Measurements from ENCODE around the gene SLC25A38.
A peak's percentile ranks its signal among the peaks of the same experiment; 100 is the strongest.
"Not testable (repeated sequence)": the region's sequence is repeated elsewhere in the genome, so short reads cannot be mapped to it uniquely, and the experiment has no call there.

Gene SLC25A38

GRCh38 chr3:39414421-39414907 lies 31.3 kb downstream of the SLC25A38 start:
- Histone ChIP-seq H3F3A (ENCODE audit: control insufficient read depth, insufficient read depth) (peaks cover 67% of the 10 kb centered on the region), H3K27me3 (ENCODE audit: control insufficient read depth, low read length) (peaks cover 3% of the 10 kb centered on the region; the same call in 1 of the 2 replicates), H3K4me2 (ENCODE audit: low read length) (no peak overlapping the region), H3K79me2 (ENCODE audit: control insufficient read depth, low read length) (peaks cover 11% of the 10 kb centered on the region), H3K4me1 (ENCODE audit: control insufficient read depth, low read length) (peaks cover 14% of the 10 kb centered on the region), H3K9me2 (replicated peaks; ENCODE audit: control insufficient read depth, low read length) (no peaks in the 10 kb centered on the region), H3K36me3 (ENCODE audit: control insufficient read depth, low read length) (peaks cover 52% of the 10 kb centered on the region), H3K27ac (ENCODE audit: low read depth, low read length) (0 out of 2 replicates have a peak overlapping the region, but pooled peaks have one; percentile 1), H4K20me1 (ENCODE audit: control insufficient read depth, insufficient read depth, low read depth, low read length) (peaks cover 18% of the 10 kb centered on the region), H3K9me3 (ENCODE audit: control insufficient read depth, insufficient read depth, low read length) (no peaks in the 10 kb centered on the region), H3K4me3 (ENCODE audit: low read length) (no peak overlapping the region)
- TF ChIP-seq CTCF (IDR thresholded peaks at IDR 0.05; ENCODE audit: low read depth, low read length, poor library complexity, severe bottlenecking) (no peak), EZH2phosphoT487 (IDR thresholded peaks at IDR 0.05; ENCODE audit: borderline replicate concordance, low read length) (no peak)

- H3K4me2 ChIP-seq (ENCODE audit: low read length); H3K4me3 ChIP-seq (ENCODE audit: low read length); H3K27me3 ChIP-seq (ENCODE audit: control insufficient read depth, low read length); H3K4me1 ChIP-seq (ENCODE audit: control insufficient read depth, low read length); H3K9me3 ChIP-seq (ENCODE audit: control insufficient read depth, insufficient read depth, low read length); H3K79me2 ChIP-seq (ENCODE audit: control insufficient read depth, low read length); H3K9me2 ChIP-seq (replicated peaks; ENCODE audit: control insufficient read depth, low read length); H3K27ac ChIP-seq (ENCODE audit: low read depth, low read length): not testable (repeated sequence)
- Histone ChIP-seq H3F3A (ENCODE audit: control insufficient read depth, insufficient read depth) (peaks cover 59% of the 10 kb centered on the region), H3K36me3 (ENCODE audit: control insufficient read depth, low read length) (peaks cover 43% of the 10 kb centered on the region), H4K20me1 (ENCODE audit: control insufficient read depth, insufficient read depth, low read depth, low read length) (peaks cover 11% of the 10 kb centered on the region; the same call in 1 of the 2 replicates)
Measured at GRCh38 chr3:39415302-39415701, 32.1 kb downstream of the SLC25A38 start.

GRCh38 chr3:39415983-39416382 lies 32.8 kb downstream of the SLC25A38 start:
- Histone ChIP-seq H4K20me1 (ENCODE audit: control insufficient read depth, insufficient read depth, low read depth, low read length) (peaks cover 6% of the 10 kb centered on the region; the same call in 1 of the 2 replicates), H3K4me2 (ENCODE audit: low read length) (no peak overlapping the region), H3K9me3 (ENCODE audit: control insufficient read depth, insufficient read depth, low read length) (no peaks in the 10 kb centered on the region), H3K4me3 (ENCODE audit: low read length) (no peak overlapping the region), H3K36me3 (ENCODE audit: control insufficient read depth, low read length) (peaks cover 37% of the 10 kb centered on the region), H3K9me2 (replicated peaks; ENCODE audit: control insufficient read depth, low read length) (no peaks in the 10 kb centered on the region), H3F3A (ENCODE audit: control insufficient read depth, insufficient read depth) (peaks cover 53% of the 10 kb centered on the region), H3K79me2 (ENCODE audit: control insufficient read depth, low read length) (0 out of 2 replicates have a peak, but pooled peaks cover under 1% of the 10 kb centered on the region), H3K27ac (ENCODE audit: low read depth, low read length) (no peak overlapping the region), H3K27me3 (ENCODE audit: control insufficient read depth, low read length) (peaks cover 7% of the 10 kb centered on the region), H3K4me1 (ENCODE audit: control insufficient read depth, low read length) (0 out of 2 replicates have a peak, but pooled peaks cover 1% of the 10 kb centered on the region)
- TF ChIP-seq CTCF (IDR thresholded peaks at IDR 0.05; ENCODE audit: low read depth, low read length, poor library complexity, severe bottlenecking) = no peak
- TF ChIP-seq EZH2phosphoT487 (IDR thresholded peaks at IDR 0.05; ENCODE audit: borderline replicate concordance, low read length) = no peak

GRCh38 chr3:39416998-39417397 lies 33.8 kb downstream of the SLC25A38 start:
- H3K79me2 ChIP-seq (ENCODE audit: control insufficient read depth, low read length); H3K4me3 ChIP-seq (ENCODE audit: low read length); H3K4me2 ChIP-seq (ENCODE audit: low read length); H3K27me3 ChIP-seq (ENCODE audit: control insufficient read depth, low read length); H3K4me1 ChIP-seq (ENCODE audit: control insufficient read depth, low read length); H3K9me2 ChIP-seq (replicated peaks; ENCODE audit: control insufficient read depth, low read length); H3K27ac ChIP-seq (ENCODE audit: low read depth, low read length); H4K20me1 ChIP-seq (ENCODE audit: control insufficient read depth, insufficient read depth, low read depth, low read length); H3K9me3 ChIP-seq (ENCODE audit: control insufficient read depth, insufficient read depth, low read length): not testable (repeated sequence)
- H3K36me3 ChIP-seq (ENCODE audit: control insufficient read depth, low read length) = peaks cover 26% of the 10 kb centered on the region
- H3F3A ChIP-seq (ENCODE audit: control insufficient read depth, insufficient read depth) = peaks cover 43% of the 10 kb centered on the region

- H3K4me2 ChIP-seq (ENCODE audit: low read length); H3K9me2 ChIP-seq (replicated peaks; ENCODE audit: control insufficient read depth, low read length); H3K36me3 ChIP-seq (ENCODE audit: control insufficient read depth, low read length); H3K9me3 ChIP-seq (ENCODE audit: control insufficient read depth, insufficient read depth, low read length); H4K20me1 ChIP-seq (ENCODE audit: control insufficient read depth, insufficient read depth, low read depth, low read length); H3K27me3 ChIP-seq (ENCODE audit: control insufficient read depth, low read length); H3K4me1 ChIP-seq (ENCODE audit: control insufficient read depth, low read length); H3K79me2 ChIP-seq (ENCODE audit: control insufficient read depth, low read length); H3K27ac ChIP-seq (ENCODE audit: low read depth, low read length); H3K4me3 ChIP-seq (ENCODE audit: low read length): not testable (repeated sequence)
- H3F3A ChIP-seq (ENCODE audit: control insufficient read depth, insufficient read depth) = peaks cover 26% of the 10 kb centered on the region
Measured at GRCh38 chr3:39418556-39419225, 35.5 kb downstream of the SLC25A38 start.
